Gastroesophageal sphincter (tissue), 3 donors: Measurements from ENCODE around the gene TNFAIP8L1.

Experiments used
- CTCF ChIP-seq, 4 experiments: fragments of 200-600 bp in 2 of 4; fragments of 450-650 bp in 2 of 4; sonication (generic) in 1 of 4; IDR thresholded peaks; one replicate each; pipeline ENCODE4 v1.5.1; 2017 to 2019; ENCODE audit warnings: antibody characterized with exemption in 4 of 4, mild to moderate bottlenecking in 2 of 4, moderate library complexity in 2 of 4
- EP300 ChIP-seq: sonication (generic); formaldehyde crosslinking; IDR thresholded peaks from one replicate; pipeline ENCODE4 v1.6.1; 2017; ENCODE audit warnings: antibody characterized with exemption, mild to moderate bottlenecking
- POLR2A ChIP-seq, 2 donors: fragments of 450-650 bp; IDR thresholded peaks; one replicate each; pipeline ENCODE4 v1.6.1; 2017; ENCODE audit warnings: antibody characterized with exemption in 2 of 2, mild to moderate bottlenecking in 2 of 2, moderate library complexity in 1 of 2
- POLR2AphosphoS5 ChIP-seq: sonication (generic); formaldehyde crosslinking; IDR thresholded peaks from one replicate; pipeline ENCODE4 v1.6.1; 2017; ENCODE audit warnings: antibody characterized with exemption

GRCh38 chr19:4678881-4679790 lies 39.8 kb downstream of the TNFAIP8L1 start:
- no peak for TF ChIP-seq POLR2A (IDR thresholded peaks at IDR 0.05)
- no peak for TF ChIP-seq CTCF (IDR thresholded peaks at IDR 0.05)
- TF ChIP-seq POLR2AphosphoS5, result no peak
- no peak for TF ChIP-seq EP300
